Effector CD8-positive, alpha-beta T cell (primary cell): ENCODE data around the gene CLEC16A.
"Not testable (repeated sequence)": the region's sequence is repeated elsewhere in the genome, so short reads cannot be mapped to it uniquely, and the experiment has no call there.

Source experiments
- DNase-seq: peaks from one replicate; lab custom pipeline; 2025; lab: John Stamatoyannopoulos, UW

The CLEC16A gene

DNA sequence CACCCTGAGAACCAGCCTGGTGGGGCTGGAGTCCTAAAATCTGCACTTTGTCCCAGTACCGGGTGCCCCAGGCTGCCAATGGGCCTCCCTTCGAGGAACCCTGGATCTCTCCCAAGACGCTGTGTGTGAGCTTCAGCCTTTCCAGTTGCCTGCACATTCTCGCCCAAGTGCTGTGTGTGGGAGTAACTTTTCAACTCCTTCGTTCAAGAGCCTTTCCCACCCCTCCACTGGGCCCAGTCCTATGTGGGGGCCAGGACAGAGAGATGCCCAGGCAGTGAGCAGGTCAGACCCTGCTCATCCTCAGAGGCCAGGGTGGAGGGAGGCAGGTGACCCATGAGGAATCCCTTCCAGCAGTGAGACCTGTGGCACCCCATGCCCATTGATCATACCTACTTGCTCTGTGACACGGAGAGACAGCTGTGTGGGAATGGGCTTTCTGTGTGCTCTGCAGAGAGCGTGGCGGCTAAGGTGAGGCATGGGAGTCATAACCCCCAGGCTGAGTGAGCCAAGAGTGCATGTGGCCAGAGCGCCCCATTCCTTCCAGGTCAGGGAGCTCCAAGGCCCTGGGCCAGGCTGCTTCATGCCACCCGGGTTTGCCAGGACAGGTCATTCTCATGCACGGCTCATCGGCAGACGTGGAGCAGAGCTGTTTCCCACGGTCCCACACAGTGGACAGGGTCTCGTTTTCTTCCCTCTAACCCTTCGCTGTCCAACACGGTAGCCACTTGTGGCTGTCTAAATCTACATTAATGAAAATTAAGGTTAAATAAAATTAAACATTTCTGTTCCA lies 154.4 kb downstream of the CLEC16A start:
- DNase-seq, result no peak

GRCh38 chr16:11099672-11100205 lies 155.4 kb downstream of the CLEC16A start:
- DNase-seq, result no peak

DNA sequence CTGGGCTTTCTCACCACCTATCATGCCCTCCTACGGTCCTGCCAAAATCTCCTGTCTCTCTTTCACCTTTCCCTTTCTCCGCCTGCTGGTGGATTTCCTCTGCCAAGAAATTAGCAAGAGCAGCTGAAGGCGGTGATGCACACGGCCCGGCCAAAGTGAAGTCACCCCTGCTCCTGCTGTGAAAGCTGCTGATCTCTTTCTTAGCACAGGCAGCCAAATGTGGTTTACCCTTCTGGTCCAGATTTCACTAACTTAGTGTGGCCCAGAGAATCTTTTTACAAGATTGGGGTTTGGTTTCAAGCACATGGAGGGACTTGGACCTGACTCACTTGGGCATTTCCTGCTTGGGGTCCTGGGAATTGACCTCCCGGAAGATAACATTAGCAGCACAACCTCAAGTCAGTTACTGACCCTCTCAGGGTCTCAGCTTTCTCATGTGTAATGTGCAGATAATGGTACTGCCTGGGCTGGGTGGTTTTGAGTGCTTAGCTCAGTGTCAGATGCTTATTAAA lies 155.9 kb downstream of the CLEC16A start:
- no peak for DNase-seq

DNA sequence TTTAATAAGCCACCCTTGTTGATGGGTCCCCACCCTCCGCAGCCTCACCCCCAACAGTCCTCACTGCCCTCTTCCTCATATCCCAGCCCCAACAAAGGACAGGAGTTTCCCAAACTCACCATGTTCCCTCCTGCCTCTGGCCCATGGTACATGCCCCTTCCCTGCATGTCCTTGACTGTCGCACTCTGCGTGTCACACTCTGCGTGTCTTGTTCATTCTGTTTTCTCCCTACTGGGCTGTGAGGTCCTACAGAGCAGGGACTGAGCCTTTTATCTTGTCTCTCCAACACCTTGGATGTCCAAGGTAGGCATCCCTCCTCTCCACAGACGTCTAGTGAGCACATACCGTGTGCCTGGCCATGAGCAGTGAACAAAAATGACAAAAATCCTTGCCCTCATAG lies 156.9 kb downstream of the CLEC16A start:
- no peak for DNase-seq

DNA sequence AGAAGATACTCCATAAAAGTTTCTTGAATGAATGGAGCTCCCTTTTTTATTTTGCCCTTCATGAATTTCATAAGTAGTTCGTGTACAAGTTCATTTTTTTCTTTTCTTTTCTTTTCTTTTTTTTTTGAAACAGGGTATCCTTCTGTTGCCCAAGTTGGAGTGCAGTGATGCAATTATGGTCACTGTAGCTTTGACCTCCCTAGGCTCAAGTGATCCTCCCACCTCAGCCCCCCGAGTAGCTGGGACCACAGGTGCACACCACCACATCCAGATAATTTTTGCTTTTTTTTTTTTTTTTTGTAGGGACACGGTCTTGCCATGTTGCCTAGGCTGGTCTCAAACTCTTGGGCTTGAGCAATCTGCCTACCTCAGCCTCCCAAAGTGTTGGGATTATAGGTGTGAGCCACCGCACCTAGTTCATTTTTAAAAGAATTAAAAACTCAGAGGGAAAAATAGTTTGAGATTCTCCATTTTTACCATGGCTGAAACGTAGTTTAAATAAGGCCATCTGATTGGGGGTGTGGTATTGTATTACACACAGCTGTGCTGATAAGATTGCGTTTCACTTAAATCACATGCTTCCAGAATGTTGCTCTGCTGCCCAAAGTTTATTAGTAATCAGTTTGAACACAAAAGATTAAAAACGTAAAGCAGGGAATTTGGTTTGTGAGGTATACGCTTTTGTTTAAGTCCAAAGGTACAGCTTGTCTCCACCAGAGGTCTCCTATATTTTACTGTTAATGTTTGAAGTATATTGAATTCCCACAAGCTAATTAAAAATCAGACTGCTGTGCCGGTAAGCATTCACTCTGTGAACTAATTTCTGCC lies 157.5 kb downstream of the CLEC16A start:
- no peak for DNase-seq

DNA sequence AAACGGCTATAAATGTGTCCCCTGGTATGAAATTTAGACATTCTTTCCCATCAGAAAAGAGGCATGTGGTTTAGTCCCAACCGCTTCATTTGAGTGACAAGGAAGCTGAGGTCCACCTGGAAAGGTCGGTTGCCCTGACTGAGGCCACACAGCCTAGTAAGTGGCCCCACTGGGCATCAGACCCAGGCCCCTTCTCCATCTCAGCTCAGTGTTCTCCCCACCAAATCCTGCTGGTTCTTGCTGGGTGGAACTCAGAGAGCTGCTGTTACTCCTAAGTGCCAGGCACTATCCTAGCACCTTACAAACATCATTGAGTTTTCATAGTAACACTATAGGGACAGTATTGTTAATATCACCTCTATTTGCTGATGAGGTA lies 158.1 kb downstream of the CLEC16A start:
- no peak for DNase-seq

GRCh38 chr16:11103301-11103700 lies 158.9 kb downstream of the CLEC16A start:
- not testable (repeated sequence) for DNase-seq

- no peak for DNase-seq
Observed at GRCh38 chr16:11104168-11105037, 160.0 kb downstream of the CLEC16A start.

- no peak for DNase-seq
Observed at GRCh38 chr16:11105038-11105903, 160.9 kb downstream of the CLEC16A start.

- DNase-seq, result no peak
Observed at GRCh38 chr16:11106726-11107125, 162.4 kb downstream of the CLEC16A start.

DNA sequence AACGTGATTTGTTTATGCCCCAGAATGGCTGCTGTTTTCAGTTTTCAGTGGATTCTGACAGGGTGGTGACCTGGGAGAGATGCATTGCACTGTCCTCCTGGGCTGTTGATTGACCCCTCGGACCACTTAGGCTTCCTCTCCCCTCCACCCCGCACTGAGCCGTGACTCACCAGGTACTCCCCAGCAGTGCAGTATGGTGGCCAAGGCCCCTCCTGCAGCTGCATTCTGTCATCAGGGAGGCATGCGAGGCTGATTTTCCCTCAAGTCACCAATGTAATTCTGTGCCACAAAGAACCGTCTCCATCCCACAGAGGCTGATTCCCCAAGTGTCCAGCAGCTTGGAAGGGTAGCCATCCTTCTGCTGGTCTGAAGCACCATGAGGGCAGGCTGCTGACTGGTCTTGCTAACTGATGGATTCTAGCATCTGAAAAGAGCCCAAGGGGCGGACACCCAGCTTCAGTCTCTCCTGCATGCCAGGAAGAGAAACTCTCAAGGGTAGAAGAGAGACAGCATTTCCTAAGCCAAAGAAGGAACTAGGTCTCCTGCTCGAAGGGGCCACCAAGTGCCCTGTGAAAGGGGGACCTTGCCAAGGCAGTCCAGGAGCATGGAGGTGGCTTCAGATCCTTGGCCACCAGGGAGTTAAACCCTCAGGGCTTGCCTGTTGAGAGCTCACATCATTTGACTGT lies 163.6 kb downstream of the CLEC16A start:
- no peak for DNase-seq

GRCh38 chr16:11108466-11108805 lies 164.1 kb downstream of the CLEC16A start:
- DNase-seq, result no peak

DNA sequence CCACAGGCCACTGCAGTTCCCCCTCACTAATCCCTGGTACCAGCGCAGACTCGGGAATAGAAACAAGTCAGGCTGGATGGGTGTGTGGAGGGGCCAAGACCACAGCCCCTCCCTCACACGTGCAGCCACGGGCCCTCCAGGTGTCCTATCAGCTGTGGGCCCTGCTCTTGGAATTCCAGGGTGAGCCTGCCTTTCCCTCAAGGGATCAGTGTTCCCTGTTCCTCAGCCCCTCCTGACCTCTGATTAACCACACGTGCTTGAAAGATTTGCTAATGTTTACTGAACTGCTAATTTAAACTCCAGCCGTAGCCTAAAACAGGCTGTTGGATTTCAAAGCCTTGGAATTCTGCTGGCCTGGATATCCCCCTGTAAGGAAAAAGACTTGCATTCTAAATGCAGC lies 165.2 kb downstream of the CLEC16A start:
- DNase-seq, result no peak

DNA sequence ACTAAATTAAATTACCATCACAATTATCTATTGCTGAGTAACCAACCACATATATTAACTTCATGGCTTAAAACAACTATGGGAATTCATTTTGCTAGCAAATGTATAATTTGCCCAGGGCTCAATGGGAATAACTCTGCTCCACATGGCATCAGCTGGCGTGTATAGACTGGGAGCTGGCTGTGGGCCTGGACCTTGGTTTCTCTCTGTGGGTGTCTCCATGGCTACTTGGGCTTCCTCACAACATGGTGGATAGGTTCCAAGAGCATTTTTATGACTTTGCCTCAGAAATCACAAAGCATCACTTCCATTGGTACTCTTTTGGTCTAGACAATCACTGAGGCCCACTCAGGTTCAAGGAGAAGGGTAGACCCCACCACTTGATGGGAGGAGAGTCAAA lies 166.8 kb downstream of the CLEC16A start:
- DNase-seq, result no peak

GRCh38 chr16:11111856-11112634 lies 167.7 kb downstream of the CLEC16A start:
- no peak for DNase-seq

- DNase-seq, result no peak
Observed at GRCh38 chr16:11112723-11113348, 168.5 kb downstream of the CLEC16A start.

- DNase-seq, result no peak
Observed at GRCh38 chr16:11114366-11115164, 170.2 kb downstream of the CLEC16A start.

DNA sequence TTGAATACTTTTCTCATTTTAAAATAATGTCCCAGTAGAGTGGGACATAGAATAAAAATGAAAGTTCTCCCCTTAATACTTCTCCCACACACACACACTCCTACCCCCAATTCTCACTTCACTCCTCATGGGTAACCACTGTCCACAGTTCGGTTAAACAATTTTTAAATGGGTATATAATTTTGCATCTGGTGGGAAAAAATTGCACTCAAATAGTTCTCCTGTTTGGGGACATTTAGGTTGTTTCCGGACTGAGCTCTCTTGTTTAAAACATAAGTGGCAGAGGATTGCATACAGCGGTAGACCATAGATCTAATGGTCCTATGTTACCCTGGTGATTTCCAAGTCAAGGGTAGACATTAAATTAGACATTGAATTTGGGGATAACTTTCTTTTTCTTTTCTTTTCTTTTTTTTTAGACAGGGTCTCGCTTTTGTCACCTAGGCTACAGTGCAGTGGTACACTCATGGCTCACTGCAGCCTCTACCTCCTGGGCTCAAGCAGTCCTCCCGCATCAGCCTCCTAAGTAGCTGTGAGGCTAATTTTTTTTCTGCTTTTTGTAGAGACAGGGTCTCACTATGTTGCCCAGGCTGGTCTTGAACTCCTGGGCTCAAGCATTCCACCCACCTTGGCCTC lies 173.3 kb downstream of the CLEC16A start:
- DNase-seq, result no peak
